ENCODE results near the gene BAX. TPM values are rescaled to one million over a fixed set of nuclear protein-coding genes. Genes with fewer than 3 reads are reported as not detected.

Gene BAX
- total and polyA plus RNA-seq, 2 of the 4 experiments (the other 2 are of a cell fraction) = 23.3 to 169 TPM

DNA sequence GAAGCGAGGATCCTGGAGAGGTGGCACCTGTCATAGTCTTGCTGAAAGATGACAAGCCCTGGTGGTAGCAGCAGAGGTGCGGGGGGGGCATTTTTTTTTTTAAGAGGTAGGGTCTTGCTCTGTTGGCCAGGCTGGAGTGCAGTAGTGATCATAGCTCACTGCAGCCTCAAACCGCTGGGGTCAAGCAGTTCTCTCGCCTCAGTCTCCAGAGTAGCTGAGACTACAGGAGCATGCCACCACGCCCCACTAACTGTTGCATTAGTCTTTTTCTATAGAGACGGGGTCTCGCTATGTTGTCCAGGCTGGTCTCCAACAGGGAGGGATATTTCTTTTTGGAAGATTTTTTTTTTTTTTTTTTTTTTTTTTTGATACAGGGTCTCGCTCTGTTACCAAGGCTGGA lies 3.3 kb downstream of the BAX start:
- BruUV-seq (replicated peaks) = no TSS peak

More for the DNA sequence above, 3.3 kb downstream of the BAX start:
- Histone ChIP-seq H2AK5ac (ENCODE audit: low read depth, low read length) (no peak overlapping the region), H2BK20ac (ENCODE audit: low read depth, low read length) (no peak overlapping the region), H3K27me3 (ENCODE audit: control insufficient read depth, insufficient read depth, low read length) (no peaks in the 10 kb centered on the region), H2AK9ac (replicated peaks; ENCODE audit: low read depth, low read length, poor library complexity) (no peak overlapping the region), H3K4me3 (ENCODE audit: insufficient read depth, low read depth, low read length) (no peak overlapping the region), H2BK15ac (ENCODE audit: low read depth, low read length) (no peak overlapping the region), H3K18ac (ENCODE audit: low read depth, low read length) (no peak overlapping the region), H4K8ac (ENCODE audit: low read depth in 2 of 2, low read length in 2 of 2) (no peak overlapping the region), H3K4me1 (ENCODE audit: control insufficient read depth, insufficient read depth, low read length) (peaks cover 13% of the 10 kb centered on the region), H3K23ac (ENCODE audit: low read depth, low read length) (no peak overlapping the region), H4K5ac (ENCODE audit: low read depth, low read length) (no peak overlapping the region), H3K9me3 (ENCODE audit: control insufficient read depth, insufficient read depth, low read length) (no peaks in the 10 kb centered on the region), H3K79me1 (ENCODE audit: low read depth in 1 of 2, low read length in 2 of 2) (peaks cover 19 to 63% of the 10 kb centered on the region in 2 experiments), H3K4me2 (ENCODE audit: low read depth, low read length) (no peak overlapping the region), H2BK5ac (ENCODE audit: low read depth, low read length, poor library complexity, severe bottlenecking) (no peak overlapping the region), H3K4ac (ENCODE audit: low read depth, low read length) (no peak overlapping the region), H3K14ac (replicated peaks; ENCODE audit: low read depth, low read length) (no peak overlapping the region), H3K9me1 (ENCODE audit: insufficient read depth, low read length) (peaks cover 15% of the 10 kb centered on the region), H2BK120ac (ENCODE audit: low read depth, low read length) (no peak overlapping the region), H4K91ac (ENCODE audit: insufficient read depth, low read depth, low read length) (no peak overlapping the region), H4K20me1 (ENCODE audit: insufficient read depth, low read length) (0 out of 2 replicates have a peak, but pooled peaks cover 2% of the 10 kb centered on the region), H3K27ac (ENCODE audit: insufficient read depth, low read length) (no peak overlapping the region), H3K56ac (ENCODE audit: extremely low read depth, insufficient read depth, low read length) (no peak overlapping the region), H2AFZ (replicated peaks; ENCODE audit: low read length, poor library complexity) (no peak overlapping the region), H3K36me3 (ENCODE audit: control insufficient read depth, insufficient read depth, low read length) (peaks cover 17% of the 10 kb centered on the region), H3K9ac (ENCODE audit: low read depth, low read length) (no peak overlapping the region)
- dilution Hi-C loops (cut with HindIII; ENCODE audit: low sequenced_read_pairs, unreplicated experiment) (no loop called here), intact Hi-C loops (cut with micrococcal nuclease) (no loop called here), in situ Hi-C loops (cut with MboI; ENCODE audit: low sequenced_read_pairs) (no loop called here)
- ChIA-PET POLR2A (ENCODE audit: unreplicated experiment) (no interaction called here), CTCF (no interaction called here)
- WGBS, 2 experiments (ENCODE audit: extremely low coverage in 2 of 2, insufficient read length in 1 of 2) = no CpG with 5 or more reads among the region's 8 CpGs
- TF ChIP-seq, protein P1, sequence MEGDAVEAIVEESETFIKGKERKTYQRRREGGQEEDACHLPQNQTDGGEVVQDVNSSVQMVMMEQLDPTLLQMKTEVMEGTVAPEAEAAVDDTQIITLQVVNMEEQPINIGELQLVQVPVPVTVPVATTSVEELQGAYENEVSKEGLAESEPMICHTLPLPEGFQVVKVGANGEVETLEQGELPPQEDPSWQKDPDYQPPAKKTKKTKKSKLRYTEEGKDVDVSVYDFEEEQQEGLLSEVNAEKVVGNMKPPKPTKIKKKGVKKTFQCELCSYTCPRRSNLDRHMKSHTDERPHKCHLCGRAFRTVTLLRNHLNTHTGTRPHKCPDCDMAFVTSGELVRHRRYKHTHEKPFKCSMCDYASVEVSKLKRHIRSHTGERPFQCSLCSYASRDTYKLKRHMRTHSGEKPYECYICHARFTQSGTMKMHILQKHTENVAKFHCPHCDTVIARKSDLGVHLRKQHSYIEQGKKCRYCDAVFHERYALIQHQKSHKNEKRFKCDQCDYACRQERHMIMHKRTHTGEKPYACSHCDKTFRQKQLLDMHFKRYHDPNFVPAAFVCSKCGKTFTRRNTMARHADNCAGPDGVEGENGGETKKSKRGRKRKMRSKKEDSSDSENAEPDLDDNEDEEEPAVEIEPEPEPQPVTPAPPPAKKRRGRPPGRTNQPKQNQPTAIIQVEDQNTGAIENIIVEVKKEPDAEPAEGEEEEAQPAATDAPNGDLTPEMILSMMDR (conservative IDR thresholded peaks at IDR 0.05; ENCODE audit: low read depth, low read length) = no peak
- TF ChIP-seq NFE2L2 (IDR thresholded peaks at IDR 0.05; ENCODE audit: low read depth, low read length) (no peak), RCOR1 (IDR thresholded peaks at IDR 0.05; ENCODE audit: insufficient replicate concordance, low read length) (no peak), MAZ (IDR thresholded peaks at IDR 0.05; ENCODE audit: borderline replicate concordance, low read depth, low read length) (no peak), RAD21 (IDR thresholded peaks at IDR 0.05; ENCODE audit: low read length) (no peak), CHD1 (IDR thresholded peaks at IDR 0.05; ENCODE audit: low read depth, low read length) (no peak), BHLHE40 (IDR thresholded peaks at IDR 0.05; ENCODE audit: low read depth, low read length) (no peak), MXI1 (IDR thresholded peaks at IDR 0.05; ENCODE audit: borderline replicate concordance, low read depth, low read length) (no peak), SMC3 (IDR thresholded peaks at IDR 0.05; ENCODE audit: low read depth, low read length) (no peak), MAFK (IDR thresholded peaks at IDR 0.05; ENCODE audit: low read depth, low read length) (no peak), RFX5 (IDR thresholded peaks at IDR 0.05; ENCODE audit: low read depth, low read length) (no peak), POLR2A (IDR thresholded peaks at IDR 0.05; ENCODE audit: low read depth, low read length) (no peak), CEBPB (IDR thresholded peaks at IDR 0.05; ENCODE audit: low read depth, low read length) (no peak), FOS (IDR thresholded peaks at IDR 0.05; ENCODE audit: low read depth, low read length) (no peak)
- TF ChIP-seq, protein P2, sequence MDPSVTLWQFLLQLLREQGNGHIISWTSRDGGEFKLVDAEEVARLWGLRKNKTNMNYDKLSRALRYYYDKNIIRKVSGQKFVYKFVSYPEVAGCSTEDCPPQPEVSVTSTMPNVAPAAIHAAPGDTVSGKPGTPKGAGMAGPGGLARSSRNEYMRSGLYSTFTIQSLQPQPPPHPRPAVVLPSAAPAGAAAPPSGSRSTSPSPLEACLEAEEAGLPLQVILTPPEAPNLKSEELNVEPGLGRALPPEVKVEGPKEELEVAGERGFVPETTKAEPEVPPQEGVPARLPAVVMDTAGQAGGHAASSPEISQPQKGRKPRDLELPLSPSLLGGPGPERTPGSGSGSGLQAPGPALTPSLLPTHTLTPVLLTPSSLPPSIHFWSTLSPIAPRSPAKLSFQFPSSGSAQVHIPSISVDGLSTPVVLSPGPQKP (IDR thresholded peaks at IDR 0.05; ENCODE audit: borderline replicate concordance, low read depth, low read length) = no peak
- TF ChIP-seq, protein P3, sequence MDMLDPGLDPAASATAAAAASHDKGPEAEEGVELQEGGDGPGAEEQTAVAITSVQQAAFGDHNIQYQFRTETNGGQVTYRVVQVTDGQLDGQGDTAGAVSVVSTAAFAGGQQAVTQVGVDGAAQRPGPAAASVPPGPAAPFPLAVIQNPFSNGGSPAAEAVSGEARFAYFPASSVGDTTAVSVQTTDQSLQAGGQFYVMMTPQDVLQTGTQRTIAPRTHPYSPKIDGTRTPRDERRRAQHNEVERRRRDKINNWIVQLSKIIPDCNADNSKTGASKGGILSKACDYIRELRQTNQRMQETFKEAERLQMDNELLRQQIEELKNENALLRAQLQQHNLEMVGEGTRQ (IDR thresholded peaks at IDR 0.05; ENCODE audit: low read depth, low read length) = no peak
- DNase-seq (no peak), ATAC-seq (ENCODE audit: low read depth) (no peak)

Data from IMR-90 (cell line).